Ishikawa (cell line): ENCODE measurements around the gene TBL1Y.

ENCODE experiments used
- CEBPB ChIP-seq: IDR thresholded peaks from 2 replicates; pipeline ENCODE4 v1.6.1; 2012
- CREB1 ChIP-seq: IDR thresholded peaks from 2 replicates; pipeline ENCODE4 v1.6.1; 2012; ENCODE audit warnings: low read depth
- EGR1 ChIP-seq: IDR thresholded peaks from 2 replicates; pipeline ENCODE4 v1.6.1; 2012
- EP300 ChIP-seq: IDR thresholded peaks from 2 replicates; pipeline ENCODE4 v1.6.1; 2012; ENCODE audit warnings: borderline replicate concordance
- FOXM1 ChIP-seq: IDR thresholded peaks from 2 replicates; pipeline ENCODE4 v1.6.1; 2012; ENCODE audit warnings: low read depth, borderline replicate concordance
- NFIC ChIP-seq: IDR thresholded peaks from 2 replicates; pipeline ENCODE4 v1.6.1; 2012
- RAD21 ChIP-seq: IDR thresholded peaks from 2 replicates; pipeline ENCODE4 v1.6.1; 2012; ENCODE audit warnings: low read depth
- TAF1 ChIP-seq: IDR thresholded peaks from 2 replicates; pipeline ENCODE4 v1.6.1; 2012; ENCODE audit warnings: low read depth, mild to moderate bottlenecking
- TCF12 ChIP-seq: IDR thresholded peaks from 2 replicates; pipeline ENCODE4 v1.6.1; 2012; ENCODE audit warnings: low read depth
- TEAD4 ChIP-seq: IDR thresholded peaks from 2 replicates; pipeline ENCODE4 v1.6.1; 2012
- YY1 ChIP-seq: IDR thresholded peaks from 2 replicates; pipeline ENCODE4 v1.6.1; 2012; ENCODE audit warnings: low read depth
- ZBTB7A ChIP-seq: IDR thresholded peaks from 2 replicates; pipeline ENCODE4 v1.6.1; 2012; ENCODE audit warnings: low read depth
- TF ChIP-seq, protein P1 (sequence below): IDR thresholded peaks from 2 replicates; pipeline ENCODE4 v1.6.1; 2012
- TF ChIP-seq, protein P2 (sequence below): IDR thresholded peaks from 2 replicates; pipeline ENCODE4 v1.6.1; 2012; ENCODE audit warnings: low read depth, mild to moderate bottlenecking
- TF ChIP-seq, protein P3 (sequence below): IDR thresholded peaks from 2 replicates; pipeline ENCODE4 v1.6.1; 2012

Gene TBL1Y

DNA sequence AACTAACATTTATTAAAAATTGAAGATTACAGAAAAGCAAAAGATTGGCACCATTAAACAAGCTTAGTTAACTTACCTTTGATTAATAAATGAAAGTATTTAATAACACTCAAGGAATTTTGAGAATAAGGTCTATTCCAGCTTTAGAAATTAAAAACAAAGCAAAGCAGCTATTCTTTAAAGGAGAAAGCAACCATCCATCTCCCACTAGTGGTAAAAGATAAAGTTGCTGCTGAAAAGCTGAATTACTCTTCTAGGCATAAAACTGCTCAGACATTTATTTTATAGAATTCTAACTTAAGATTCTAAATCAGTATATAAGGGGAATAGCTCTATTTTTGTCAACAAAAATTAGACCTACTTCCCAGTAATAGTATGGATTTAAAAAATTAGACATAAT, 37.2 kb downstream of the TBL1Y start:
- TF ChIP-seq TCF12, result no peak
- TF ChIP-seq TAF1, result no peak
- no peak for TF ChIP-seq CEBPB
- no peak for TF ChIP-seq FOXM1
- no peak for TF ChIP-seq EP300
- TF ChIP-seq, protein P1, sequence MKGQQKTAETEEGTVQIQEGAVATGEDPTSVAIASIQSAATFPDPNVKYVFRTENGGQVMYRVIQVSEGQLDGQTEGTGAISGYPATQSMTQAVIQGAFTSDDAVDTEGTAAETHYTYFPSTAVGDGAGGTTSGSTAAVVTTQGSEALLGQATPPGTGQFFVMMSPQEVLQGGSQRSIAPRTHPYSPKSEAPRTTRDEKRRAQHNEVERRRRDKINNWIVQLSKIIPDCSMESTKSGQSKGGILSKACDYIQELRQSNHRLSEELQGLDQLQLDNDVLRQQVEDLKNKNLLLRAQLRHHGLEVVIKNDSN, result no peak
- TF ChIP-seq, protein P2, sequence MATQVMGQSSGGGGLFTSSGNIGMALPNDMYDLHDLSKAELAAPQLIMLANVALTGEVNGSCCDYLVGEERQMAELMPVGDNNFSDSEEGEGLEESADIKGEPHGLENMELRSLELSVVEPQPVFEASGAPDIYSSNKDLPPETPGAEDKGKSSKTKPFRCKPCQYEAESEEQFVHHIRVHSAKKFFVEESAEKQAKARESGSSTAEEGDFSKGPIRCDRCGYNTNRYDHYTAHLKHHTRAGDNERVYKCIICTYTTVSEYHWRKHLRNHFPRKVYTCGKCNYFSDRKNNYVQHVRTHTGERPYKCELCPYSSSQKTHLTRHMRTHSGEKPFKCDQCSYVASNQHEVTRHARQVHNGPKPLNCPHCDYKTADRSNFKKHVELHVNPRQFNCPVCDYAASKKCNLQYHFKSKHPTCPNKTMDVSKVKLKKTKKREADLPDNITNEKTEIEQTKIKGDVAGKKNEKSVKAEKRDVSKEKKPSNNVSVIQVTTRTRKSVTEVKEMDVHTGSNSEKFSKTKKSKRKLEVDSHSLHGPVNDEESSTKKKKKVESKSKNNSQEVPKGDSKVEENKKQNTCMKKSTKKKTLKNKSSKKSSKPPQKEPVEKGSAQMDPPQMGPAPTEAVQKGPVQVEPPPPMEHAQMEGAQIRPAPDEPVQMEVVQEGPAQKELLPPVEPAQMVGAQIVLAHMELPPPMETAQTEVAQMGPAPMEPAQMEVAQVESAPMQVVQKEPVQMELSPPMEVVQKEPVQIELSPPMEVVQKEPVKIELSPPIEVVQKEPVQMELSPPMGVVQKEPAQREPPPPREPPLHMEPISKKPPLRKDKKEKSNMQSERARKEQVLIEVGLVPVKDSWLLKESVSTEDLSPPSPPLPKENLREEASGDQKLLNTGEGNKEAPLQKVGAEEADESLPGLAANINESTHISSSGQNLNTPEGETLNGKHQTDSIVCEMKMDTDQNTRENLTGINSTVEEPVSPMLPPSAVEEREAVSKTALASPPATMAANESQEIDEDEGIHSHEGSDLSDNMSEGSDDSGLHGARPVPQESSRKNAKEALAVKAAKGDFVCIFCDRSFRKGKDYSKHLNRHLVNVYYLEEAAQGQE, result no peak
- TF ChIP-seq YY1, result no peak
- TF ChIP-seq, protein P3, sequence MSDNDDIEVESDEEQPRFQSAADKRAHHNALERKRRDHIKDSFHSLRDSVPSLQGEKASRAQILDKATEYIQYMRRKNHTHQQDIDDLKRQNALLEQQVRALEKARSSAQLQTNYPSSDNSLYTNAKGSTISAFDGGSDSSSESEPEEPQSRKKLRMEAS, result no peak
- TF ChIP-seq TEAD4, result no peak
- TF ChIP-seq CREB1, result no peak
- no peak for TF ChIP-seq RAD21
- TF ChIP-seq ZBTB7A, result no peak
- no peak for TF ChIP-seq NFIC
- no peak for TF ChIP-seq EGR1

DNA sequence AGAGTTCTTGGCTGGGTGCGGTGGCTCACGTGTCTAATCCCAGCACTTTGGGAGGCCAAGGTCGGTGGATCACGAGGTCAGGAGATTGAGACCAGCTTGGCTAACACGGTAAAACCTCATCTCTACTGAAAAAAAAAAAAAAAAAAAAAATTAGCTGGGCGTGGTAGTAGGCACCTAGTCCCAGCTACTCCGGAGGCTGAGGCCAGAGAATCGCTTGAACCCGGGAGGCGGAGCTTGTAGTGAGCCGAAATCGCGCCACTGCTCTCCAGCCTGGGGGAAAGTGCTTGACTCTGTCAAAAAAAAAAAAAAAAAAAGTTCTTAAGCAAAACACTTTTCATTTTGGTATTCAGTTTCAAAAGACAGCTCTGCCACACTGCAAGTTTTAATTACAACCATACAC, 37.9 kb downstream of the TBL1Y start:
- TF ChIP-seq TEAD4 (no peak), FOXM1 (no peak)

DNA sequence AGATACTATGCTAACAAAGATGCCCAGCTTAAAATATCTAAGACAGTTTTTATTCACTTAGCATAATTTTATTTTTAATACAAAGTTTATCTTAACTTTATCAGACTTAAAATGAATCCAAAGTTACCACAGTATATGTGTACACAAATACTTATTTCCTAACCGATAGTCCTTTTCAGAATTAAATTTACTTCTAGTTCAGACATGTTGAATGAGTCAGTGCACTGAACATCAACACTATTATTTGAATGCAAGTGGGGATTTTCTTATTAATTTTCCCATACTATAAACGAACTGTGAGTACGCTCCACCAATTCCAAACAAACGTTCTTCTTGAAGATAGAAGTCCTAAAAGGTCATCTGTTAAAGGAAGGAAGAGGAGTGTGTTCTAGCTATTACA, 39.5 kb downstream of the TBL1Y start:
- no peak for TF ChIP-seq TEAD4
- TF ChIP-seq EP300, result no peak
- TF ChIP-seq RAD21, result no peak
- TF ChIP-seq TAF1, result no peak
- no peak for TF ChIP-seq FOXM1
- TF ChIP-seq, protein P1, result no peak
- TF ChIP-seq ZBTB7A, result no peak
- TF ChIP-seq CEBPB, result no peak
- no peak for TF ChIP-seq EGR1
- TF ChIP-seq CREB1, result no peak
- no peak for TF ChIP-seq TCF12
- no peak for TF ChIP-seq YY1
- TF ChIP-seq, protein P2, result no peak
- no peak for TF ChIP-seq NFIC
- TF ChIP-seq, protein P3, result no peak

DNA sequence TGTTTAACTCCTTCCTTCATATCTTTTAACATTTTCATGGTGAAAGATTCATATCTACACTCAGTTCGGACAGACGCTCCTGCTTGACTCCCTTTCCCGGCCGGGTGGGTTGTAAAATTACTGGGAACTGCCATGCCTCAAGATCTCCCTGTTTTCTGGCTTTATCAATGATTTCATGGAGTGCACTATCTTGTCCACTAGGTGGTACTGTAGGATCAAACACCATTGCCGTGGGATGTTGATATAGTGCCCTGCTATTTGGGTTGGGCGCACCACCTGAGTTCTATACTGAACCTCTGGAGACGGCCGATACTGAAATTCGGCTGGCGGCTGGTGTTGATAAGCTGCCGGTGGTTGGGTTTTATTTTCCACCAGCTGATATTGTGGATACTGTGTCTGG, 54.2 kb downstream of the TBL1Y start:
- TF ChIP-seq CREB1, result no peak
- TF ChIP-seq YY1, result no peak
- no peak for TF ChIP-seq NFIC
- TF ChIP-seq TCF12, result no peak
- TF ChIP-seq TAF1, result no peak
- TF ChIP-seq EGR1, result no peak
- TF ChIP-seq, protein P3, result no peak
- TF ChIP-seq ZBTB7A, result no peak
- TF ChIP-seq CEBPB, result no peak
- no peak for TF ChIP-seq TEAD4
- TF ChIP-seq, protein P1, result no peak
- TF ChIP-seq FOXM1, result no peak
- TF ChIP-seq, protein P2, result no peak
- TF ChIP-seq RAD21, result no peak
- no peak for TF ChIP-seq EP300
